Mesothelial cell of epicardium (in vitro differentiated cells): Measurements from ENCODE around the gene EIF3F. TPM values are rescaled to one million over a fixed set of nuclear protein-coding genes. Genes with fewer than 3 reads are reported as not detected.

Source experiments
- DNase-seq, 2 experiments: peaks; one replicate each; pipeline ENCODE4 v3.0.0; 2021; ENCODE audit warnings: low spot score in 2 of 2; ENCODE audit not compliant: unreplicated experiment in 2 of 2
- H3K27ac Mint-ChIP-seq: 2 replicates; pipeline ENCODE4 v1.8.0; 2021; ENCODE audit warnings: mixed read lengths
- H3K27me3 Mint-ChIP-seq: 2 replicates; pipeline ENCODE4 v1.8.0; 2021; ENCODE audit warnings: low read depth, mixed read lengths
- H3K36me3 Mint-ChIP-seq: 2 replicates; pipeline ENCODE4 v1.8.0; 2021; ENCODE audit warnings: mixed read lengths
- H3K4me1 Mint-ChIP-seq: 2 replicates; pipeline ENCODE4 v1.8.0; 2021; ENCODE audit warnings: mixed read lengths
- H3K4me3 Mint-ChIP-seq: 2 replicates; pipeline ENCODE4 v1.8.0; 2021; ENCODE audit warnings: mild to moderate bottlenecking, moderate library complexity, mixed read lengths
- H3K9me3 Mint-ChIP-seq: 2 replicates; pipeline ENCODE4 v1.8.0; 2021; ENCODE audit warnings: mixed read lengths
- total RNA-seq: library from RNA; stranded (reverse); gene quantifications from 3 replicates; pipeline ENCODE4 v1.2.1, GENCODE V29; 2021
- TF ChIP-seq, protein P1 (sequence below): fragments of 200-600 bp; sonication (generic); IDR thresholded peaks from one replicate; pipeline ENCODE4 v1.5.0; 2021; ENCODE audit warnings: antibody characterized with exemption; ENCODE audit not compliant: unreplicated experiment

The EIF3F gene
- total RNA-seq, 1 donor from 2014 or later = 357 TPM

DNA sequence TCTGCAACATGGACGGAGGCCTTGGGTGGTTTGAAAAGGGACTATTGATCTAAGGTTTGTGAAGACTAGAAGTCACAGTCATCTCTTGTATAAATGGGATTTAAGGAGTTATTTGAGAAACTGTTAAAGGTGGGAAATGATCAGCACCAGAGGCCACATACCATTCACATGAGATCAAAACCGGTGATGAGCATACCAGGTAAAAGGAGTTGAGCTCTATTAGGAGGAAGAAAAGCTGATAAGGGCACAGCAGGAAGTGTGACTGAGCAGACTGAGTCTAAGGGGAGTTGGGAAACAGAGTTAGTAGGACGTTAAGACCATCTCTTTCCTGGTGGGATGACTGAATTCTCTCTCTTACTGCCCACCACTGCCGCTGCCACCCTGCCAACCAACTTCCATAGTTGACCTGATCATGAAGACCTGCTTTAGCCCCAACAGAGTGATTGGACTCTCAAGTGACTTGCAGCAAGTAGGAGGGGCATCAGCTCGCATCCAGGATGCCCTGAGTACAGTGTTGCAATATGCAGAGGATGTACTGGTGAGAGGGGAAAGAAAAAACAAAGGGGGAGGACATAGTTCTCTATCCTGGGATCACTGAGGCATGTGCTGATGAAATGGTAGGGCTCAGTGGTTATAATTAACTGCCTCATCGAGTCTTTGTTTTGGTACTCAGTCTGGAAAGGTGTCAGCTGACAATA is 7.6 kb downstream of the EIF3F start:
- Mint-ChIP-seq H3K4me3 (no peak overlapping the region), H3K36me3 (peaks cover 53% of the 10 kb centered on the region), H3K27me3 (no peaks in the 10 kb centered on the region), H3K4me1 (no peaks in the 10 kb centered on the region), H3K27ac (no peak overlapping the region), H3K9me3 (no peaks in the 10 kb centered on the region)
- DNase-seq = no peak
- TF ChIP-seq, protein P1, sequence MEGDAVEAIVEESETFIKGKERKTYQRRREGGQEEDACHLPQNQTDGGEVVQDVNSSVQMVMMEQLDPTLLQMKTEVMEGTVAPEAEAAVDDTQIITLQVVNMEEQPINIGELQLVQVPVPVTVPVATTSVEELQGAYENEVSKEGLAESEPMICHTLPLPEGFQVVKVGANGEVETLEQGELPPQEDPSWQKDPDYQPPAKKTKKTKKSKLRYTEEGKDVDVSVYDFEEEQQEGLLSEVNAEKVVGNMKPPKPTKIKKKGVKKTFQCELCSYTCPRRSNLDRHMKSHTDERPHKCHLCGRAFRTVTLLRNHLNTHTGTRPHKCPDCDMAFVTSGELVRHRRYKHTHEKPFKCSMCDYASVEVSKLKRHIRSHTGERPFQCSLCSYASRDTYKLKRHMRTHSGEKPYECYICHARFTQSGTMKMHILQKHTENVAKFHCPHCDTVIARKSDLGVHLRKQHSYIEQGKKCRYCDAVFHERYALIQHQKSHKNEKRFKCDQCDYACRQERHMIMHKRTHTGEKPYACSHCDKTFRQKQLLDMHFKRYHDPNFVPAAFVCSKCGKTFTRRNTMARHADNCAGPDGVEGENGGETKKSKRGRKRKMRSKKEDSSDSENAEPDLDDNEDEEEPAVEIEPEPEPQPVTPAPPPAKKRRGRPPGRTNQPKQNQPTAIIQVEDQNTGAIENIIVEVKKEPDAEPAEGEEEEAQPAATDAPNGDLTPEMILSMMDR = no peak

DNA sequence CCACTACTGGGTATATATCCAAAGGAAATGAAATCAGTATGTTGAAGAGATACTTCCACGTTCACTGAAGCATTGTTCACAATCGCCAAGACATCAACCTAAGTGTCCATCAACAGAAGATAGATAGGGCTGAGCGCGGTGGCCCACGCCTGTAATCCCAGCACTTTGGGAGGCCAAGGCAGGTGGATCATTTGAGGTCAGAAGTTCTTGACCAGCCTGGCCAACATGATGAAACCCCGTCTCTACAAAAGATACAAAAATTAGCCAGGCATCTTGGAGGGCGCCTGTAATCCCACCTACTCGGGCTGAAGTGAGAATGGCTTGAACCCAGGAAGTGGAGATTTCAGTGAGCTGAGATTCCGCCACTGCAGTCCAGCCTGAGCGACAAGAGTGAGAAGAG is 12.7 kb downstream of the EIF3F start:
- no peak for DNase-seq
- Mint-ChIP-seq H3K27me3 (no peaks in the 10 kb centered on the region), H3K4me1 (no peaks in the 10 kb centered on the region), H3K9me3 (no peaks in the 10 kb centered on the region), H3K4me3 (no peak overlapping the region), H3K36me3 (peaks cover 39% of the 10 kb centered on the region), H3K27ac (no peak overlapping the region)
- TF ChIP-seq, protein P1 = no peak

DNA sequence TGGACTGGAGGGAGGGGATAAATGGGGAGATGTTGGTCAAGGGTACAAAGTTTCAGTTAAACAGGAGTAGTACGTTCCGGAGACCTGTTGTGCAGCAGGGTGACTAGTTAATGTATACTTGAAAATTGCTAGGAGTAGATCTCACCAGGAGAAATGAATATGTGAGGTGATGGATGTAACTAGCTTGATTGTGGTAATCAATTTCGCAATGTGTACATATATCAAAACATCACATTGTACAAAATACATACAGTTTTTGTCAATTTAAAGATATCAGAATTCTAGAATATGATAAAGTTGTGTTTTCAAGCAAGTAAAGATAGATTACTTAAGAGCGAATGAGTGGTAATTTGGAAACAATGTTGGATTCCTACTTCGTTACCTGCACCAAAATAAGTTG is 13.3 kb downstream of the EIF3F start:
- H3K4me3 Mint-ChIP-seq = no peak overlapping the region
- DNase-seq = no peak
- no peak overlapping the region for H3K27ac Mint-ChIP-seq
- peaks cover 33% of the 10 kb centered on the region for H3K36me3 Mint-ChIP-seq
- no peaks in the 10 kb centered on the region for H3K4me1 Mint-ChIP-seq
- H3K27me3 Mint-ChIP-seq = peaks cover 4% of the 10 kb centered on the region
- TF ChIP-seq, protein P1 = no peak
- H3K9me3 Mint-ChIP-seq = no peaks in the 10 kb centered on the region

DNA sequence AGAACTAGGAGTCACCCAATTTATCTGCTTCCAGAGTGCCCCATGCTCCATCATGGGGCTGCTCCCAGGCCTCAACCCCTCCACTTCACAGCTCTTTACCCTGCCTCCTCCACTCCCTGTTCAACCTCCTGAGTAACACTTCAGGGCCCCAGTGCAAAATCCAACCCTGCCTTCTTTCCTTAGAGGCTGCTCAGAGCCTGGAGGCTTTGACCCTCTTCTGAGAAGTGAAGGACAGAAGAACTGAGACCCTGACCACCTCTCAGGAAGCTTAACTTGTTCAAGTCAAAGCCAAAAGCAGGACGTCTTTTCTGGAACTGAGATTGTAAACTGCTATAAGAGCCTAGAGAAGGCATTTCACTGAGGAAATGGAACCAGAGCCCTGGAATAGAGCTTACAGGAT is 15.5 kb downstream of the EIF3F start:
- H3K27ac Mint-ChIP-seq = no peak overlapping the region
- DNase-seq = no peak
- TF ChIP-seq, protein P1 = no peak
- H3K27me3 Mint-ChIP-seq = peaks cover 4% of the 10 kb centered on the region
- H3K4me3 Mint-ChIP-seq = no peak overlapping the region
- no peaks in the 10 kb centered on the region for H3K9me3 Mint-ChIP-seq
- no peaks in the 10 kb centered on the region for H3K4me1 Mint-ChIP-seq
- peaks cover 11% of the 10 kb centered on the region for H3K36me3 Mint-ChIP-seq

DNA sequence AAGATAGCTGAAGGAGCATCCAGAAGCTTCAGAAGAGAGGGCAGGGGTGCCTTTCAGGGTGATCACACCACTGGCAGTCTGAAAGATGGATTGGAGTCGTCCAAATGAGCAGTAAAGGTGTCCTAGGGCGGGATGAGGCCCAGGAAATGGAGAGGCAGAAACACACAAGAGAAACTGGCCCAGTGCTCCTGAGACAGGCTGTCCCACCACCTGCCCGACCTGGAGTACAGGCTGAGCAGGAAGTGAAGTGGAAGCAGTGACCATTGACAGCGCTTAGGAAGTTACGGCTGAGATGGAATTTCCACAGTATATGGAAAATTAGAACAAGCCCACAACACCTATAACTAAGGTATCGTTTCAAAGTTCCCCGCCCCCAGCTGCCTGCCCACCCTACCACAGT is 16.1 kb downstream of the EIF3F start:
- H3K4me1 Mint-ChIP-seq = no peaks in the 10 kb centered on the region
- H3K36me3 Mint-ChIP-seq = peaks cover 9% of the 10 kb centered on the region
- DNase-seq = no peak
- no peaks in the 10 kb centered on the region for H3K9me3 Mint-ChIP-seq
- no peak overlapping the region for H3K27ac Mint-ChIP-seq
- H3K27me3 Mint-ChIP-seq = peaks cover 4% of the 10 kb centered on the region
- TF ChIP-seq, protein P1 = no peak
- no peak overlapping the region for H3K4me3 Mint-ChIP-seq

DNA sequence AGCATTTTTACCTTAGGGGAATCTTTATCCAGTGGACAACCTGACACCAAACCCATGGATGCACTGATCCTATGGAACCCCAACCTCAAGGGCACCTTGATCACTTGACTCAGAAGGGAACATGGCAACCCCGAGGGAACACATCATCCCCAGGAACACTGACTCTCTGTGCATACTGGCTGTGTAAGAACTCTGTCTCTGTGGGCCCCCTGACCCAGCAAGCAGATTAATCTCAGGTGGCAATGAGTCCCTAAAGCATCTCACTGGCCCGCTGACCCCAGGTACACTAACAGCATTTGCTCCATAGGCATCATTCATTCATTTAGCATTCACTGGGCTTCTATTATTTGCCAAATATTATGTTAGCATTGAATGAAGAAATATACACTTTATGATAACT is 16.9 kb downstream of the EIF3F start:
- Mint-ChIP-seq H3K4me3 (no peak overlapping the region), H3K27ac (no peak overlapping the region), H3K27me3 (peaks cover 4% of the 10 kb centered on the region), H3K4me1 (no peaks in the 10 kb centered on the region), H3K9me3 (no peaks in the 10 kb centered on the region), H3K36me3 (peaks cover 6% of the 10 kb centered on the region)
- DNase-seq = no peak
- TF ChIP-seq, protein P1 = no peak
